Heart left ventricle (tissue), 13 donors: ENCODE measurements around the gene IKZF1.

Experiments used
- POLR2A ChIP-seq, 2 donors: fragments of 450-650 bp; IDR thresholded peaks; one replicate each; pipeline ENCODE4 v1.6.1; 2017; ENCODE audit warnings: antibody characterized with exemption in 2 of 2, mild to moderate bottlenecking in 2 of 2, moderate library complexity in 2 of 2
- TF ChIP-seq, protein P1 (sequence below), 12 donors: fragments of 200-600 bp; sonication (generic) in 4 of 12; IDR thresholded peaks; one replicate each; pipeline versions ENCODE4 v1.5.0 to v1.8.0; 2018 to 2022; ENCODE audit warnings: antibody characterized with exemption in 12 of 12, mild to moderate bottlenecking in 5 of 12
- donor health status: ischemic (EF 13 %, LVEDD 7.1; RV severe dilation, severe dysfunction).
- donor health status: DM: no; HTN: yes; CAD: no.
- donor health status: DM: no; HTN: no; CAD: no.
- donor health status: ischemic (EF 25% LVEDD 6.9; RV normal size, moderate dysfunction).
- donor health status: ischemic (EF 25% LVEDD 5.7; RV mildly dilated, moderate dysfunction).
- donor health status: ischemic (EF 35%, LVEDD 5.7; RV mildly dilated, moderate dysfunction).
- donor health status: nonischemic (EF 11% LVEDD 7.7; RV severe dilation, severe dysfunction).
- donor health status: DM: yes; HTN: yes; CAD: no.
- donor health status: PGD.
- donor health status: ischemic (EF 29% LVEDD 5.4; RV normal size, mild dysfunction).
- donor health status: nonischemic (EF 23%, LVEDD 6.1; RV moderate dilation, normal function).

DNA sequence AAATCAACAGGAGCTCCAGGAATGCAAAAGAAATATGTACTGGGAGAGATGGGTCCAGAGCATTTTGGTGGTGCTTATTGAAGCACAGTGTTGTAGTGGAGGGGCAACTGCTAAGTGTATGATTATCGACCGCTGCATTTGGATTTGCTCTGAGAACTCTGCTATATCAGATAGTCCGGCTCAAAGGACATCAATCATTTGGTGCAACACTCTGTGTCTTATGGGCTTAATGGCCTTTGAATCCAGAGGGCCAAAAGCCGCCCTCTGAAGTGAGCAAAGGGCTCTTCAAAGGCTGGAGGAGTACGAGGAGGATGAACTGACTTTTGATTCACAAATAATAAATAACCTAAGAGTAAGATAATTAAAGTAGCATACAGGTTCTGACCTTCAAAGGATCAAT, 9.4 kb upstream of the IKZF1 start:
- no peak for TF ChIP-seq POLR2A (IDR thresholded peaks at IDR 0.05)
- TF ChIP-seq, protein P1, sequence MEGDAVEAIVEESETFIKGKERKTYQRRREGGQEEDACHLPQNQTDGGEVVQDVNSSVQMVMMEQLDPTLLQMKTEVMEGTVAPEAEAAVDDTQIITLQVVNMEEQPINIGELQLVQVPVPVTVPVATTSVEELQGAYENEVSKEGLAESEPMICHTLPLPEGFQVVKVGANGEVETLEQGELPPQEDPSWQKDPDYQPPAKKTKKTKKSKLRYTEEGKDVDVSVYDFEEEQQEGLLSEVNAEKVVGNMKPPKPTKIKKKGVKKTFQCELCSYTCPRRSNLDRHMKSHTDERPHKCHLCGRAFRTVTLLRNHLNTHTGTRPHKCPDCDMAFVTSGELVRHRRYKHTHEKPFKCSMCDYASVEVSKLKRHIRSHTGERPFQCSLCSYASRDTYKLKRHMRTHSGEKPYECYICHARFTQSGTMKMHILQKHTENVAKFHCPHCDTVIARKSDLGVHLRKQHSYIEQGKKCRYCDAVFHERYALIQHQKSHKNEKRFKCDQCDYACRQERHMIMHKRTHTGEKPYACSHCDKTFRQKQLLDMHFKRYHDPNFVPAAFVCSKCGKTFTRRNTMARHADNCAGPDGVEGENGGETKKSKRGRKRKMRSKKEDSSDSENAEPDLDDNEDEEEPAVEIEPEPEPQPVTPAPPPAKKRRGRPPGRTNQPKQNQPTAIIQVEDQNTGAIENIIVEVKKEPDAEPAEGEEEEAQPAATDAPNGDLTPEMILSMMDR (IDR thresholded peaks at IDR 0.05): no peak
